Vagina (tissue), 2 donors: ENCODE results near the gene PCGF3.

Source experiments
- CTCF ChIP-seq, 3 experiments: fragments of 450-650 bp in 2 of 3; fragments of 200-600 bp in 1 of 3; sonication (generic) in 1 of 3; IDR thresholded peaks; one replicate each; pipeline ENCODE4 v1.5.1; 2017 to 2019; ENCODE audit warnings: antibody characterized with exemption in 3 of 3, mild to moderate bottlenecking in 2 of 3, moderate library complexity in 2 of 3
- POLR2AphosphoS5 ChIP-seq, 2 donors: sonication (generic); formaldehyde crosslinking; IDR thresholded peaks; one replicate each; pipeline ENCODE4 v1.9.0; 2017; ENCODE audit warnings: antibody characterized with exemption in 2 of 2, mild to moderate bottlenecking in 2 of 2, low read depth in 1 of 2; ENCODE audit not compliant: insufficient read depth in 1 of 2

DNA sequence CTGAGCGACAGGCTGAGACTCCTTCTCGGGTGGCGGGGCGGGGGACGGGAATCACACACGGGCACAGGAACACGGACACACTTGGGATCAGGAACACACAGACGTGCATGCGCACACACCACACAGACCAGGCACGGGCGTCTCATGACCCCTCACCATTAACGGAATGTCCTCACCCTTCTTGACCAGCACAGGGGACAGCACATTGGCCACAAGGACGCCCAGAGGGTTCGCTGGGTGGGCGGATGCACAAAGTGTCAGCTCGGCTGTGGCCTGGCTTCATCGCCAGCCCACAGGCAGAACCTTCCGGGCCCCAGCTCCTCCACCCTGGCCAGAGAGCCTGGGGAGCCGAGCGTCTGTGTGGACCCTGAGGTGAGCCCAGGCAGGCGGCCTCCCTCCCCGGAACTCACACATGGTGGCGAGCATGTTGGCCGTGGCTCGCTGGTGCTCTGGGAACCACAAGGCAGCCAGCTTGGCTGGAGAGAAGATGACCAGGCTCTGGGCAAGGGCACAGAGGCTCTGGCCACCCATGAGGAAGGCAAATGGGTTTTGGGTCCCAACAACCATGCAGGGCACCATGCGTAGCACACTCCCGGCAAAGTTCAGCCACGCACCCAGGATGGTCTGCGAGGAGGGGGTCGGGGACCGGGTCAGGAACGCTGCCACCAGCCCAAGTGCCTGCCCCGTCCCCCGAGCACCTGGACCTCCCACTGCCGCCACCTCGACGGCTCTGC lies 19.8 kb upstream of the PCGF3 start:
- TF ChIP-seq POLR2AphosphoS5 (IDR thresholded peaks at IDR 0.05; ENCODE audit: insufficient read depth in 1 of 2, low read depth in 1 of 2) = no peak
- TF ChIP-seq CTCF (IDR thresholded peaks at IDR 0.05) = no peak
